OCI-LY3 (cell line): ENCODE measurements around the gene PARP1.

Source experiments
- CTCF ChIP-seq: fragments of 200-600, 300-600 bp; sonication (generic); IDR thresholded peaks from 2 replicates; pipeline ENCODE4 v1.5.1; 2014; ENCODE audit warnings: antibody characterized with exemption, low read length, low read depth
- EZH2phosphoT487 ChIP-seq: fragments of 200-600 bp; shearing (Covaris generic); IDR thresholded peaks from 2 replicates; pipeline ENCODE4 v1.6.1; 2018; ENCODE audit warnings: antibody characterized with exemption, mixed run types, low read depth

GRCh38 chr1:226350519-226350865, 57.4 kb downstream of the PARP1 start:
- TF ChIP-seq CTCF (no peak), EZH2phosphoT487 (no peak)
